PFSK-1 (cell line): ENCODE data around the gene PHACTR1.

ENCODE experiments used
- FOXP2 ChIP-seq: optimal IDR thresholded peaks from 2 replicates; pipeline ENCODE3; 2011; ENCODE audit warnings: borderline replicate concordance, control low read depth, inconsistent platforms; ENCODE audit not compliant: insufficient read depth; ENCODE audit errors: extremely low read length, extremely low read depth
- POLR2AphosphoS5 ChIP-seq: IDR thresholded peaks from 2 replicates; pipeline ENCODE4 v1.6.1; 2012; ENCODE audit warnings: low read depth, mild to moderate bottlenecking, control low read depth, low read length, moderate library complexity
- SIN3A ChIP-seq: IDR thresholded peaks from 2 replicates; pipeline ENCODE4 v1.6.1; 2012; ENCODE audit warnings: mild to moderate bottlenecking, low read length, moderate library complexity, borderline replicate concordance; ENCODE audit not compliant: insufficient read depth
- TAF1 ChIP-seq: IDR thresholded peaks from 2 replicates; pipeline ENCODE4 v1.6.1; 2012; ENCODE audit warnings: low read length, control low read depth, borderline replicate concordance; ENCODE audit not compliant: insufficient read depth
- TF ChIP-seq, protein P1 (sequence below), 2 experiments: IDR thresholded peaks; 2 replicates each; pipeline versions ENCODE4 v1.6.1 to v1.8.0; 2011 to 2012; ENCODE audit warnings: low read depth in 2 of 2, low read length in 2 of 2, control low read depth in 1 of 2, inconsistent platforms in 1 of 2, mild to moderate bottlenecking in 1 of 2, moderate library complexity in 1 of 2; ENCODE audit not compliant: insufficient read depth in 1 of 2

DNA sequence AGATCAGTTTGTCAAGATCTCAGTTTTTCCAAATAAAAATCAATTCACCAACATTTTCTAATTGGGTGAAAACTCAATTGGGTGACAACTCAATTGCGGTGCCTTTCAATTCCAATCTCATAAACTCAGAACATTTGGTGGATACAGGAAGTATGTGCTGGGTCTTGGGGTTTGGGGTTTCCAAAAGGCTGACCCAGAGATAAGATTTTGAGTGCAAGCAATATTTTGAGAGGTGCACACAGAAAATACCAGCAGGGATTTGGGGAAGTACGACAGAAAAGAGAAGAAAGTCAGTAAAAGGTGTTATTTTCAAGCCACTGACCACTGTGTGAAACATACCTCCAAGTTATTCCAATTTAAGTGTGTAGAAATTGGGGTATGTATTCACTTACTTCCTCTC lies 258.0 kb downstream of the PHACTR1 start:
- TF ChIP-seq POLR2AphosphoS5, result no peak
- no peak for TF ChIP-seq SIN3A
- TF ChIP-seq, protein P1, sequence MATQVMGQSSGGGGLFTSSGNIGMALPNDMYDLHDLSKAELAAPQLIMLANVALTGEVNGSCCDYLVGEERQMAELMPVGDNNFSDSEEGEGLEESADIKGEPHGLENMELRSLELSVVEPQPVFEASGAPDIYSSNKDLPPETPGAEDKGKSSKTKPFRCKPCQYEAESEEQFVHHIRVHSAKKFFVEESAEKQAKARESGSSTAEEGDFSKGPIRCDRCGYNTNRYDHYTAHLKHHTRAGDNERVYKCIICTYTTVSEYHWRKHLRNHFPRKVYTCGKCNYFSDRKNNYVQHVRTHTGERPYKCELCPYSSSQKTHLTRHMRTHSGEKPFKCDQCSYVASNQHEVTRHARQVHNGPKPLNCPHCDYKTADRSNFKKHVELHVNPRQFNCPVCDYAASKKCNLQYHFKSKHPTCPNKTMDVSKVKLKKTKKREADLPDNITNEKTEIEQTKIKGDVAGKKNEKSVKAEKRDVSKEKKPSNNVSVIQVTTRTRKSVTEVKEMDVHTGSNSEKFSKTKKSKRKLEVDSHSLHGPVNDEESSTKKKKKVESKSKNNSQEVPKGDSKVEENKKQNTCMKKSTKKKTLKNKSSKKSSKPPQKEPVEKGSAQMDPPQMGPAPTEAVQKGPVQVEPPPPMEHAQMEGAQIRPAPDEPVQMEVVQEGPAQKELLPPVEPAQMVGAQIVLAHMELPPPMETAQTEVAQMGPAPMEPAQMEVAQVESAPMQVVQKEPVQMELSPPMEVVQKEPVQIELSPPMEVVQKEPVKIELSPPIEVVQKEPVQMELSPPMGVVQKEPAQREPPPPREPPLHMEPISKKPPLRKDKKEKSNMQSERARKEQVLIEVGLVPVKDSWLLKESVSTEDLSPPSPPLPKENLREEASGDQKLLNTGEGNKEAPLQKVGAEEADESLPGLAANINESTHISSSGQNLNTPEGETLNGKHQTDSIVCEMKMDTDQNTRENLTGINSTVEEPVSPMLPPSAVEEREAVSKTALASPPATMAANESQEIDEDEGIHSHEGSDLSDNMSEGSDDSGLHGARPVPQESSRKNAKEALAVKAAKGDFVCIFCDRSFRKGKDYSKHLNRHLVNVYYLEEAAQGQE (IDR thresholded peaks at IDR 0.05; ENCODE audit: insufficient read depth in 1 of 2, low read depth in 2 of 2, low read length in 2 of 2), result no peak
- TF ChIP-seq TAF1, result no peak
- no peak for TF ChIP-seq FOXP2
